ENCODE results near the gene NFAM1. TPM values are rescaled to one million over a fixed set of nuclear protein-coding genes. Genes with fewer than 3 reads are reported as not detected.

Gene NFAM1
- total RNA-seq, 1 donor from 2014 or later: 1.9 TPM

DNA sequence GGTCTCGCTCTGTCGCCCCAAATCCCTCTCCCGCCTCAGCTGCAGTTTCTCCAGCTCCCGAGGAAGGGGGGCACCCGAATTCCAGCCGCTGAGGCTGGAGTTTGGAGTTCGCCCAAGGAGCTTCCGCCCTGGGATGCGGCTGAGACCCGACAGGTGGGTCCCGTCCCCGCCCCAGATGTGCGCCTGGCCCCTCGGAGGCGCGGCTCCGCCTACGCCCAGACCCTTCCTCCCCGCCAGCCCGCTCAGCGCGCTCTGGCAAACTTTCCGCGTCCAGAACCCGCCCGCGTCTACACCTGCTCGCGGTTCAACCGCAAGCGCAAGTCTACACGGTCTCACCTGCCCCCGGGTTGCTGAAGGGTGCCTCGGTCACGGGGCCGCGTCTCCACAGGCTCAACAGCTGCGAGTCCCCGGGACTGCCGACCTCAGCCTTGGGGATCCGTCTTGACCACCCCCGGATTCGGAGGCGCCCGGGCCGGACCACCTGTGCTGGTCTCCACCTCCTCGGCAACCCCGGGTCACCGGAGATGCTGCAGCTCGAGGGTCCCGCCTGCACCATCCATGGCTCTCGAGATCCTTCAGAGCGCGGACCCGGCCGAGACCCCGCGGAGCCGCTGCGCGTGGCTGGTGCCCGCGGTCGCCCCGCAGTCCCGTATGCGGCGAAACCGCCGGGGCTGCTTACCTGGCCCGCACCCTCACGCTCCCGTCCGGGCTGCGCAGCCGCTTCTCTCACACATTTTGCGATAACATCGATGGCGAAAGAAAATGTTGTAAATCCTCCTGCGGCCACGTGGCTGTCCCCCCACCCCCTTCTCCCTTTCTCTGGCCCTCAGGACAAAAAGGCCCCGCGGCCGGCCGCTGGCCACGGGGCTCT lies 63.6 kb downstream of the NFAM1 start:
- ATAC-seq (ENCODE audit: poor library complexity): peak; percentile 2
- DNase-seq: peak; percentile 55
- intact Hi-C loops (cut with DNase I): no loop called here

DNA sequence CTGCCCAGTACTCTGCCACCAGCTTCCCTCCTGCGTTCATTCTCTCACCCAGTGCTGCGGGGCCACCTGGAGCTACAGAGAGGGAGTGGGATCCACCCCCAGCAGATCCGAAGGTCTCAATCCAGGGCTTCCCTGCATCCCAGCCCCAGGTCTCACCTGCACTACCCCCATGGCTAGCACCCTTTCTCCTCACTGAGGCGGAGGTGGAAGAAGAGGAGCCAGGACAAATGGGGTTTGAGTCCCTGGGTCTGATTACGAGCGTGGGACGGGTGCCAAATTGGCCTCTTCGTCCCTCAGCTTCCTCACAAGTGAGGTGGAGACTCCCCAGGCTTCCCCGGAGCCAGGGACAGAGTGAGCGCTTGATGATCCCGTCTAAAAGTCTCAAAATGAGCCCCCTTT lies 64.2 kb downstream of the NFAM1 start:
- no peak for ATAC-seq (ENCODE audit: poor library complexity)
- intact Hi-C loops (cut with DNase I): no loop called here
- peak; percentile 62 for DNase-seq

DNA sequence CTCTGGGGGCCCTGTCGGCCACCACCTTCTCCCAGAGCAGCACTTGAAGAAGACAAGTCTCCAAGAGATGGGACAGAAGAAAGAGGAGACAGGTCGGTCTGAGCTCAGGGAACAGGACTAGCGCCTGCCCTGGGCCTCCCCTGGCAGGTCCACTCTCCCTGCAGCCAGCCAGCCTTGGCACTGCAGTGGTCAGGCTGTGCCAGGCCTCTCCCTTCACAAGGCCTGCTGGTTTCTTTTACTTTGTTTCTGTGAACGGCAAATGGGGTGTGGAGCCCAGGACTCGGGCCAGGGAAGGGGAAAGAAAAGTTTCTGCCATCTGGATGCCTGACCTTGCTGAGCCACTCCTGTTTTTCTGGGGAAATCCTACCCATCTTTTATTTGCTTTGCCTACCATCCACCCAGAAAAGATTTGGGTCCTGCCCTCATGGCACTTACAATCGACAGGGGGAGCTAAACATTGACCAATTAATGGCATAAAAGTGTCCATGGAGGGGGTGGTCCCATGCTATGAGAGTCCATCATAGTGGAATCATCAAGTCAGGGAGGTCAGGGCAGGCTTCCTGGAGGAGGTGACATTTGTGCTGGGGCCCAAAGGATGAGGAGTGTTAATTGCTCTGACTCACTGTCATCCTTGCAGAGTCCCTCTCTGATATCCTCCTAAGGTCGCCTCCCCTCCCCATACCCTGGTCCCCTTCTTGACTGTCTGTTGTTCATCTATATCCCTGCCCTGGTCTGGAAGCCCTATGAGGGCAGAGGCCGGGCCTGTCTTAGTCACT lies 65.2 kb downstream of the NFAM1 start:
- DNase-seq: peak; percentile 75
- intact Hi-C loops (cut with DNase I): no loop called here
- ATAC-seq (ENCODE audit: poor library complexity): peak; percentile 34

DNA sequence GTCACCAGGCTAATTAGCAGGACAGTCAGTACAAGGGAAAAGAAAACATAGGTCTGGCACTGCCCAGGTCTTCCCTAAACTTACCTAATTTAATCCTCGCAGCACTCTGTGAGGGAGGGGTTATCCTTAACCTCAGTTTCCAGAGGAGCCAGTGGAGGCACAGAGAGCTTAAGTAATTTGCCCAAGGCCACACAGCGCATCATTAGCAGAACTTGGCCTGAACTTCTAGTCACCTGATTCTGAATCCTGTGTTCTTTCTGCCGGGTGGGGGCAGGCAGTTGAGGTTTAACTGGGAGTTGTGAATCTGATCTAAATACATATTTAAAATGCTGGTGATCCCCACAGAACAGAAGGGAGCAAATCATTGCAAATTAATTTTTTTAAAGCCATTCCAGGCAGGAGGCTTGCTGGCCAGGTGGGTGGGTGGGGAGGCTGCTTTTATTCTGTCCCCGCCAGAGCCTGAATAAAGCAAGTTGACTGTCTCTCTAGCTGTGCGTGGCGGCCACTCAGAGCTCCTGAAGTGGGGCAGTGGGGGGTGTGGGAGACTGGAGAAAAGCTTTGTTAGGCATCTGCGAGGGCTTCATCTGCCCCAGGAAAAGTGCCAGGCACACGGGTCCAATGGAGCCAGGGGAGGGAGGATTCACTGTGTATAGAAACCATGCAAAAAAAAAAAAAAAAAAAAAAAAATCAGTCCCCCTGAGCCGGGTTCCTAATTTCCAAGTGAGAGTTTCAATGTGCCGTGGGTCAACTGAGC lies 66.1 kb downstream of the NFAM1 start:
- DNase-seq (no peak), ATAC-seq (ENCODE audit: poor library complexity) (no peak)
- intact Hi-C loops (cut with DNase I): no loop called here

DNA sequence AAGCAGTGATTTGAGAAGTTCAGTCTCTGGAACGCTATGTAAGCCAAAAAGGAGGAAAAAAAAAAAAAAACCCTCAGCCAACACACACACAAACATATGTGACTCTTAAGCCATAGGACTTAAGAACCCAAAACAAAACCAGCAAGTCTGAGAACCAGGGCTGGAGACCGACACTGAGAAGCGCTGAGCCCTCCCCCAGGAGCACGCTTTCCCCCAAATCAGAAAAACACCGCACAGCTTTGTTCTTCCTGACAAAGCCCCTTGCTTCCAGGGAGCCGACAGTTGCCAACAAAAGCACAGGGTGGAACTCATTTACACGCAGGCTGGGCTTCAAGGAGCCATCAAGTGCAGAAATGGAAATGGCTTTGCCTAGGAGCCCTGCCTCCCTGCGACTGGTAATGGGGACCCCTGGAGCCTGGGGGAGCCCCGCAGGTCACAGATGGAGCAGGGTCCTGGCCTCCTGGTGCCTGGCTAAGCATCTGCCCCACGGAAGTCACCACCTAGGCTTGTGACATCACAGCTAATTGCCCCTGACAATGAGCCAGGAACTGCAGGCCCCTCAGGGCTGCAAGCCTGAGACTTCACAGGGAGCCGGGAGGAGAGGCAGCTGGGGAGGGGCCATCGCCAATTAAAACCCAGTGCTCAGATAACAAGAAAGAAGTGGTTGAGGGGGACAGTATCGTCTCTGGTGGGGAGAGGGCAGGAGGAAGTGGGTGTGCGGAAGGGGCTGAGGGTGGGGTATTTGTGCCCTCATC lies 66.9 kb downstream of the NFAM1 start:
- ATAC-seq (ENCODE audit: poor library complexity) (no peak), DNase-seq (no peak)
- intact Hi-C loops (cut with DNase I): no loop called here

DNA sequence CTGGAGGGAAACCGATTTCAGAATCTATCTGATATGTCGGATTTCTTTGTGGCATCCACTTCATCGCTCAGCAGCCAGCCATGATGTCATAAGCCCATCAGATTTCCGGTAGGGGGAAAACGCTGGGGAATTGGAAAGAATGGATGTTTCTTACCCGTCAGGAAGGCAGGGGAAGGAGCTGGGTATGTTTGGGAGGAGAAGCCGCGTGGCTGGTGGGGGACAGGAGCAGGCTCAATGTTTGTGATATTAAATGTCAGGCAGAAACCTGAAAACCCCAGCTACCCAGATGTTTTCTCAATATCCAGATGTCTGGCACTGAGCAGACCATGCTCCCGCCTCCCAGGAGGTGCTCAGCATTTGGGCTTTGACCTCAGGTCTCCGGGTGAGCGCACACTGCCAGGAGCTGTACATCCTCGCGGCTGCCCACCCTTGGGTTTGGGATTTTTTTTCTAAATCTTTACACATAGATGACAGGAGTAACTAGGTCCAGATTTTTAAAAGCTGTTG lies 67.5 kb downstream of the NFAM1 start:
- ATAC-seq (ENCODE audit: poor library complexity) (peak; percentile 3), DNase-seq (no peak)
- intact Hi-C loops (cut with DNase I): no loop called here

DNA sequence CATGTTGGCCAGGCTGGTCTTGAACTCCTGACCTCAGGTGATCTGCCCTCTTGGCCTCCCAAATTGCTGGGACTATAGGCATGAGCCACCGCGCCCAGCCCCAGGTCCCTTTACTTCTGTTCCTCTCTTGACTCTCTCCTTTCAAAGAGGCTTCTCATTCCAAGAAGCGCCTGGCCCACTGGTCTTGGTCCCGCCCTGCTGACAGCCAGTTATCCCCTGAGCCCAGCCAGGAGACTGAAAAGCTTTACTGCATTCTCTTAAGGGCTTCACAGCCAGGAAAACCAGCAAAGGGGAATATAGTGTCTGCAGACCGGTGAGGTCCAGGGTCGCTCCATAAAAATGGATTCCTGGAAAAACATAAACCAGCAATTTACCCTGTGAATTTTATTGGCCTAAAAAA lies 68.3 kb downstream of the NFAM1 start:
- no peak for ATAC-seq (ENCODE audit: poor library complexity)
- no peak for DNase-seq
- intact Hi-C loops (cut with DNase I): no loop called here

DNA sequence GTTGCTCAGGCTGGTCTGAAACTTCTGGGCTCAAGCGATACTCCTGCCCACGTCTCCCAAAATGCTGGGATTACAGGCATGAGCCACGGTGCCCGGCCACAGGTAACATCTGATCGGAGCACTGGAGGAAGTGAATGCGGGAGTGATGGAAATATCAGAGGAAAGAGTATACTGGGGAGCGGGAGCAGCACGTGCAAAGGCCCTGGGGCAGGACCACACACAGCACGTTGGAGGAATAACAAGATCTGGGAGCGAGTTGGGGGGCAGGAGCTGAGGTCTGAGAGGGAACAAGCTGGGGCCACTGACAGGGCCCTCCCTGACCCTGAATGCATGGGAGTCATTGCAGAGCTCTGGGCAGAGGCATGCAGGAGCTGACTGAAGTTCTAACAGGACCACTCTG lies 70.7 kb downstream of the NFAM1 start:
- no peak for ATAC-seq (ENCODE audit: poor library complexity)
- DNase-seq: no peak
- intact Hi-C loops (cut with DNase I): no loop called here

DNA sequence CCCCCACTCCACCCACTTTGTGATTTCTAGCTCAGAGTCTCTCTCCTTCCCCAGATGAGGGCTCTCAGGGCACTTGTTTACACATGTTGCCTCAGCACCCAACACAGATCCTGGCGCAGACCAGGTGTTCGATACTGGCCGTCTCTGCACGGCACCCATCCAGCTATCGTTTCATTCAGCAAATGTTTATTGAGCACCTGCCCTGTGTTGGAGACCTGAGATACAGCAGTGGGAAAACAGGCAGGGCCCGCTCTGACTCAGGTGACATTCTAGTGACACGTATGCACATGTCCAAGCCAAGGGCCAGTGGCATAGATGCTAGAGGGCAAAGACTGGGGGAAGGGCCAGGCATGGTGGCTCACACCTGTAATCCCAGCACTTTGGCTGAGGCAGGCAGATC lies 71.9 kb downstream of the NFAM1 start:
- intact Hi-C loops (cut with DNase I): no loop called here
- no peak for ATAC-seq (ENCODE audit: poor library complexity)
- no peak for DNase-seq

DNA sequence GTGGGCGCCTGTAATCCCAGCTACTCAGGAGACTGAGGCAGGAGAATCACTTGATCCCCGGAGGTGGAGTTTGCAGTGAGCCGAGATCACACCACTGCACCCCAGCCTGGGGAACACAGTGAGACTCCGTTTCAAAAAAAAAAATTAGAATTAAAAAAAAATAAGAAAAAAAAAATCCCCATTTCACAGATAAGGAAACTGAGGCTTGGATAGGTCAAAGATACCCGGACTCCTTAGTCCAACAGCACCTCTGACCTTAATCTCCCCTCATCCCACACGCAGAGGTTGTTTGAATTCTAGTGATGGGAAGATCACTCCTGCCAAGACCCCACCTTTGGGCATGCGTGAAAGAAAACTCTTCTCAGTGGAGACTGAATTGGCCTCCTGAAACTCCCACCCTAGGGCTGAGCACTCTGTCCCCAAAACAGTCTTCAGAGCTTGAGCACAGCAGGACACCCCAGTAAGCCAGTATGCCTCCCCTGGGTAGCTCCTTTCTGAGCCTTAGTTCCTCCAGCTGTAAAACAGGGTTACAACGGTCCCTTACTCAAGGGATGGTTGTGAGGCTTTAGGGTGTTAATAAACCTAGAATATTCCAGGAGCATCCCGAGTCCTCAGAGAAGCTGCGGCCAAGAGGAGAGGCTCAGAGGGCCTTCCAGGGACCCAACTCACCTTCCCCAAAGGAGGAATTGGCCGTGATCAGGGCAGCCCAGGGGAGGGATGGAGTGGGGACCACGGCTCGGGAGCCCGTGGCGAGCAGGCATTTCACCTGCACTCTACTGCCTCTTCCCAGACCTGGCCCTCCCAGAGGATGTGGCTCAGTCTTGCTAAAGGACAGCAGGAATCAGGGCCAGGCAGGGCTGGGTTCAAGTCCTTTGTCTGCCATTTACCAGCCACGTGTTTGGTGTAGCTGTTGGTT lies 73.3 kb downstream of the NFAM1 start:
- no peak for DNase-seq
- no peak for ATAC-seq (ENCODE audit: poor library complexity)
- intact Hi-C loops (cut with DNase I): no loop called here

DNA sequence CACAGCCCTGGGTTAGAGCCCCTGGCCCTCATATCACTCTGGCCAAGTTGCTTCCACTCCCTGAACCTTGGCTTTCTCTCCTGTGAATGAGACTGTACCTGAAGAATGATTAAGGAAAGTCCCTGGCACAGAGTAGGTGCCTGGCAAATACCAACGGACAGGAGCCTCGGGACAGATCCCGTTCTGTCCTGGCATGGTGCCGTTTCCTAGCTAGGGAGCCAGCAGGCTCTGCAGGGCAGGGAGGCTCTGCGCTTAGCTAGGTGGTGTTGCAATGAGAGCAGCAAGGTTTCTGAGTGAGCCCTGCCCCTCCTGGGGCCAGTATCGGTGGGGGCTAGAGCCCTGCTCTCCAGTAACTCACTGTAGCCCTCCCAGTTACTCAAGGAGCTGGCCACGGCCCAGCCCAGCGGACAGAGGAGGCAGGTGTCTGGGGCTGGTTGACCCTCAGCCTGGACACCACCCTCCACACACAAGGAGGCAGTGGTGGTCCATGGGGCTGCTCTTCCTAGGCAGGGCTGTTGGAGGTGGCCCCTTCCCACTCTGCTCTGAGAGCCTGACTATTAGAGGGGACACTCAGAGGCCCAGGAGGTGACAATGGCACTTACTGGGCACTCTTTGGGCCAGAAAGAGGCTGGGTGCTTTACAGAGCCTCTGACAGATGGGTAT lies 74.4 kb downstream of the NFAM1 start:
- intact Hi-C loops (cut with DNase I): no loop called here
- peak; percentile 91 for ATAC-seq (ENCODE audit: poor library complexity)

DNA sequence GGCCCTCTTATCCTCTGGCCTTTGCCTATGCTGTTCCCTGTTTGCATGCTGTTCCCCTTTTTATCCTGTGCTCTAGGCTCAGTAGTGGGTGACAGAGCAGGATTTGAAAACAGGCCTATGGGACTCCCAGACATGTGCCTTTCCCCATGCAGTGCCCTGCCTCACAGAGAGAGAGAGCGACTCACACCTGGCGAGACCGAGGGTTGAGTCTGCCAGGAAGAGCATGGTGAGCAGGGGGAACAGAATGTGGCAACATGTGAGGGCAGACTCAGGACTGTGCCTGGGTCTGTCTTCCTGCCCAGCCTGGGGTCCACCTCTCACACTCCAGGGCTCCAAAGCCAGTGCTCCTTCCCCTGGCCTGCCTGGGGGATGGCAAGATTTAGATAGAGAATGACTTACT lies 75.0 kb downstream of the NFAM1 start:
- intact Hi-C loops (cut with DNase I): no loop called here
- DNase-seq (no peak), ATAC-seq (ENCODE audit: poor library complexity) (no peak)

More for the DNA sequence above, 74.4 kb downstream of the NFAM1 start:
- DNase-seq: peak; percentile 70

DNA sequence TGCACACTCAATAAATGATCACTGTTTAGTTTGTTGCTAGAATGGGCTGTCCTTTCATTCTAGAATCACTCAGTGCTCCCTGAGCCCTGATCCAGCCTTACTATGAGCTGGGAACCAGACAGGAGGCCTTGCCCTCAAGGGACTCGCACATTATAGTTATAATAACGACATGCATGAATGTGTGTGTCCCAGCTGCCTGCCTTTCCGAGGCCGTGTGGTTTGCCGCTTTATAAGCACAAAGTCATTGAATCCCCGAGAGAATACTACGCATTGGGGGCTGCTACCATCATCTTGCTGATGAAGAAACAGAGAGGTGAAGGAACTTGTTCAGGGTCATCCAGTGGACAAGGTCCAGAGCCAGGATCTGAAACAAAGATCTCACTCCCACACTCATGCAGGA lies 75.7 kb downstream of the NFAM1 start:
- intact Hi-C loops (cut with DNase I): no loop called here
- DNase-seq (no peak), ATAC-seq (ENCODE audit: poor library complexity) (no peak)

DNA sequence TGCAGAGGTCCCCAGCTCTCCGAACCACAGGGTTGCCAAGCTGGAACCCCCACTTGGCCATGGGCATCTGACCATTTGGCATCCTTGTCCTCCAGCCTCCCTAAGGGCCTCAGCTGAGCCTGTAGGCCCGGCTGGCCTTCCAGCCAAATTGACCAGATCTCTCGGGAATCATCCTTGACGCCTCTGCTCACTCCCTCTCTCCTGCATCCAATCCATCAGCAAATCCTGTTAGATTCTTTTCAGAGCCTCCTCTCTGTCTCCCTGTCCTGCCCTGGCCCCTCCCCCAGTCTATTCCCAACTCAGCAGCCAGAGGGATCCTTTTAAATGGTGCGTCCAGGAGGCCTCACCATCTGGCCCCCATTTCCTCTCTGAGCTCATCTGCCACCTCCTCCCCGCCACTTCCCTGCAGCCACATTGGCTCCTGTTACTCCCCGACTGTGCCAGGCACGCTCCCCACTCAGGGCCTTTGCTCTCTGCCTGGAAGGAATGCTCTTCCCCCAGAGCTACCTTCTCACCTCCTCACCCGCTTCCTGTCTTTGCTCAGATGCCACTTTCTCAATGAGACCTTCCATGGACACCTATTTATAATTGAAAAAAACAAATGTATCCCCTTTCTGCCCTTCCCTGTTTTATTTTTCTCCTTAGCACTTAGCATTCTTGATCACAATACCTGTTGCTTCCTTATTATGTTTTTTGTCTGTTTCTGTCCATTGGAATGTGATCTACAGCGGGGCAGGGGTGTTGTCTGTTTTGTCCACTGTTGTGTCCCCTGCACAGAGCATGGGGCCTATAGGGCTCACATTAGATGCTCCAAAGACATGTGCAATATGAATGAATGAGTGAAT lies 78.1 kb downstream of the NFAM1 start:
- DNase-seq (no peak), ATAC-seq (ENCODE audit: poor library complexity) (peak; percentile 16)
- intact Hi-C loops (cut with DNase I): no loop called here

DNA sequence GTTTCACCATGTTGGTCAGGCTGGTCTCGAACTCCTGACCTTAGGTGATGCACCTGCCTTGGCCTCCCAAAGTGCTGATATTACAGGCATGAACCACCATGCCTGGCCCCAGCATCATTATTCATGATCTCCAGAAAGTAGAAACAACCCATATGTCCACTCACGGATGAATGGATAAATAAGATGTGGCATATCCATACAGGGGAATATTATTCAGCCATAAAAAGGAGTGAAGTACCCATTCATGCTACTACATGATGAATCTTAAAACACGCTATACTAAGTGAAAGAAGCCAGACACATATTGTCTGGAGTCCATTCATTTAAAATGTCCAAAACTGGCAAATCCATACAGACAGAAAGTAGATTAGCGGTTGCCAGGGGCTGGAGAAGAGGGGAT lies 81.8 kb downstream of the NFAM1 start:
- intact Hi-C loops (cut with DNase I): no loop called here
- ATAC-seq (ENCODE audit: poor library complexity) (no peak), DNase-seq (no peak)

DNA sequence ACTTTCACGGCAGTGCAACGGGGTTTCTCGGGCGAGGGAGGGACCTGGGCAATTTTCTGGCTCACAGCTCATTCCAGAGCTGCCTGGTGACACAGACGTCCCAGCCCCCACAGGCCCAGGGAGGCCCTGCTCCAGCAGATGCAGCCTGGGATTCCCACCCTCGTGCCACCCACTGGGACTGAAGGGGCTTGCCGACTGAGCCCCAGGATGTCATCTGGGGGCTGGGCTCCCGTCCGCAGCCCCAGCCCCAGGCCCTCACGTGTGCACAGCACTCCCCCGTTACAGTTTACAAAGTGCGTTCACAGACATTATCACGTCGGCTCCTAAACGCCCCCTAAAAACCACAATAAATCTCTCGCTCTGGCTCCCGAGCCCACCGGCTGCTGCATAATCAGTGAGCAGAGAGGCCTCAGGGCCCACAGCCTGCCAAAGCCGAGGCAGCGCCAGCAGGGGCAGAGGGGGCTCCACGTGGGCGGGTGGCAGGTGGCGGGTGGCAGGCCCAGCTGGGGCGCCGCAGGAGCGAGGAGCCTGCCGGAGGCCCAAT lies 84.8 kb downstream of the NFAM1 start:
- DNase-seq (no peak), ATAC-seq (ENCODE audit: poor library complexity) (no peak)
- intact Hi-C loops (cut with DNase I): no loop called here

Data from Right ventricle myocardium superior (tissue), 1 donor.